Stimulated activated CD8-positive, alpha-beta memory T cell treated with anti-CD3 and anti-CD28 coated beads, Interleukin-12 subunit alpha, Interleukin-12 subunit beta, amount 100 ng/mL, for 24 hours (primary cell): ENCODE results near the gene MRM2.

Source experiments
- DNase-seq: peaks from one replicate; pipeline ENCODE4 v3.0.0-alpha.2; 2020; ENCODE audit errors: extremely low read depth

Gene MRM2

DNA sequence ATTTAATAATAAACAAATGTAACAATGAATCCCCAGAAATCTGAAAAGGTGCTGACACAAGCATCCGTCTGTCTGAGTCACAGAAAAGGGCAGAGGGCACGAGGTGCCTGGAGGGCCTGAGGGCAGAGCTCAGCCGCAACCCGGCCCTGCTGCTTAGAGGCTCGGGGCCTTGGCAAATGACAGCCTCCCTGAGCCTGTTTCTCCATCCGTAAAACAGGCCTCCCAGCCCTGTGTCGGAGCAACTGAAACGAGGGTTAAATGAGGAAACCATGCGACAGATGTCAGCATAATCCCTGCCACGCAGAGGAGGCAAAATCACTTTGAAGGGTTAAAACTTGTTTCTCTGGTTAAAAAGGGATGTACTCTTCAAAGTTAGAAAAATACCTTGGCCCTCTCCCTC is 24.9 kb upstream of the MRM2 start:
- no peak for DNase-seq

DNA sequence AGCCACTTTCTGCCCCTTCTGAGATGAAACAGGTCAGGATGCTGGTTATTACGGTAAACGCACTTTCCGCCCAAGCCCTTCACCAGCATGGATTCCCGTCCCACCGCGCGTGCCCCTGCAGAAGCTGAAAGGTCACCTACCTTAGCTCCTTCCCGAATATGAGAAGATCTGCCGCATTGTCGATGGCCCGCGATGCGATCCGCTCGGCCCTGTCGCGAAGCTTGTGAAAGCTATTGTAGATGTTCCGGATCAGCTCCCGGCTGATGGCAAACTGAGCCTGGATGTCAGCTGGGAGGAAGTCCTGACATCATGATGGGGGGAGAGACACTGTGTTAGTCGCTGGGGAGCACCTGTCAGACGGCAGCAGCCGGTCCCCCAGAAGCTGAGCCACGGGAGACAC is 22.2 kb upstream of the MRM2 start:
- DNase-seq: no peak

DNA sequence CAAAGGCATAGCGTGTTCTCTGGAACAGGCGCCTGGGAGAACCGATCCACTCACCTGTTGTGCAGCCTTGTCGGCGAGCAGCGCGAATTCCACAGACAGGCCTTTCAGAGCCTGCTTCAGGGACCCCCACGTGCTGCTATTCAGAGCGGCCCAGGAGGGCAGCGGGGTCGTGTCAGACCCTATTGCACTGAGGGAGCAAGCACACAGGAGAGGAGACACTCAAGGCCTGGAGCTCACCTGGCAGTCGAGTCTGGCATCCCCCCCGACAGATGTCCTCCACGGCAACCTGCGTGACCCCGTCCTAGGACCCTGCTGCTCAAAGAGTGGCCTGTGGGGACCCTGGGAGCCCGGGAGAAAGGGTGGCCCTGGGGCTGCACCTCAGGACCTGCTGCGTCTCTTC is 21.2 kb upstream of the MRM2 start:
- DNase-seq: no peak

DNA sequence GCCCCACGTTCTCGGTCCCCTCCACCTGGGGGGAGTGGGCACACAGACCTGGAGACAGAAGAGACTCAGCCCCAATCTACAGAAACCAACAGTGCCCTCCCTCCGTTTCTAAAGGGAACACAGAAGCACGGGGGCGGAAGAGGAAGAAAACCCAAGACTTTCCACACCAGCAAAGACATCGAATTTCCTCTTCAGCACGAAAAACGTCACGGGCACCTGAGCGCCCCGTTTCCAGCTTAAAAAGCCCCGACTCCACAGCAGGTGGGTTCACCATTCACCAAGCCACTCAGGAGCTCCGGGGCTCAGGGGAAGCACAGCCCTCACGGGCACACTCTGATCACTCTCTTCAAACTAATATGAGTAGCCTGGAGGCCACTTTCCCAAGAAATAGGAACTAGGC is 19.6 kb upstream of the MRM2 start:
- DNase-seq: no peak

DNA sequence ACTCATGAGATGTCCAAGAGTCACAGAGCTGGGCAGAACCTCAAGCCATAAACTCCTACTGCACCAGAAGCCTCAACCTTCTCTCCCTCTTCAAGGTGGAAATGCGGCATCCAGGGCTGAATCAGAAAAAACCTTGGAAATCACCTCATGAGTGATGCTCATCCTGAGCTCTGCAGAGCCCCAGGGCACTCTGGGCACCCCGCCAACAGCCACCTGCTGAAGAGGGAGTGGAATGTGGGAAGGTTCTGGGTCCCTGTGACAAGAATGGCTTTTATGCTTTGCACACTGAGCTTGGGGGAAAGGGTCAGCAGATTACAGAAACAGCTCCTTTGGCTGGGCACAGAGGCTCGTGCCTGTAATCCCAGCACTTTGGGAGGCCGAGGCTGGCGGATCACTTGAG is 18.8 kb upstream of the MRM2 start:
- no peak for DNase-seq

DNA sequence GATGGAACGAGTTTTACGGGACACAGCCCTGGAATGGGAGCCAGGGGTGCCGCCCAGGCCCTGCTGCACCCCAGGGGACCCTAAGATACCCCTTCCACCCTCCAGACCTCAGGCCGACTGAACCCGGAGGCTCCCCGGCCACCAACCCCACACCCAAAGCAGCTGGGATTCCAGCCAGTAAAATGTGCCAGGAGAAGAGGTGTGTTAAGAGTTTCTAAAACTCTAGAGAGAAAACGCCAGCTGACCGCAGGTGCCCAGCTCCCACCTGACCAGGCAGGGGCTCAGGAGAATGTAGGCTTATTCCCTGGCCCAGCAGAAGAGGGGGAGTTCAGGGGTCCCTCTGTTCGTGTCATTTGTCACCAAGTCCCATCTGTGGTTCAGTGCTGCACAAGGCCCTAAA is 17.5 kb upstream of the MRM2 start:
- no peak for DNase-seq

DNA sequence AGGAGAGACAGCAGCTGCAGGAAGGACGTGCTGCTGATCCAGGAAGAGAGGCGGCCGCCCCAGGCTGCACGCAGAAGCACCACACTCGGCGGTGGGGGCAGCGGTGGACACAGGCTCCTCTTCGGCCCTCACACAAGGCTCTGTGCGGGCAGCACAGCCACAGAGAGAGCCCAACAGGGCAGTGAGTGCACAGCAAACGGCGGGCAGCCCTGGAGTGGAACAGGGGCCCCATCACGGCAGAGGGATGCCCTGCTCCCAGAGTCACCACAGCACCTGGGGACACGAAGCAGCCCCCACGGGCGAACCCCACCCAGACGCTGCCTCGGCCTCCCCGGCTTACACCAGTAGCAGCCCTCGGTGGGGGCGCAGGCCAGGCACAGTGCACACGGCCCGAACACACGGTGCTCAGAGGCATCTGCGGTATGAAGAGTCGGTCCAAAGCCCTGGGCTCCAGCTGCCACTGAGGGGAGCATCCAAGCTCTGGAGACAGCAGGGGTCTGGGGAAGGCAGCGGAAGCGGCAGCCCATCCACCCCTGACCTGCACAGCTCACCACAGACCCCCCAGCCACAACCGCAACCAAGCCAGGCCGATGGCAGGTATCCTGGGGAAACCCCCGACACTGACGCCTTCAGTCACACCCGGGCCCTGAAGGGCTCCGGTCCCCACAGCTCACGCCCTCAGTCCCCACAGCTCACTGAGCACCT is 16.8 kb upstream of the MRM2 start:
- no peak for DNase-seq

DNA sequence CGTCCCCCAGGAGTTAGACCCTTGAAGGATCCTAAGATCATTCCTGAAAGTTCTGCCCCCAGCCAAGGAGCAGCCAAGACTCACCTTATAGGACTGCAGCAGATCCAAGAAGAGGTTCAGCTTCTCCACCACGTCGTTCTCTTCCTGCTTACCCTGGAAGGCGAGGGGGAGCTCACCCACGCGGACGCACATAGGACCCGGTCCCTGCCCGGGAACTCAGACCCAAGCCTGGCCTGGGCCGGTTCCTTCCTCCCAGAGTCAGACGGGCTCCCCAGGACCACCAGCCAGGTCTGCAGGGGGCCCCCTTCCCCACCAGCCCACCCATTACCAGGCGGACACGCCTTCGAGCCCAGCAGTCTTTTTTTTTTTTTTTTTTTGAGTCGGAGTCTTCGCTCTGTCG is 15.6 kb upstream of the MRM2 start:
- DNase-seq: no peak

DNA sequence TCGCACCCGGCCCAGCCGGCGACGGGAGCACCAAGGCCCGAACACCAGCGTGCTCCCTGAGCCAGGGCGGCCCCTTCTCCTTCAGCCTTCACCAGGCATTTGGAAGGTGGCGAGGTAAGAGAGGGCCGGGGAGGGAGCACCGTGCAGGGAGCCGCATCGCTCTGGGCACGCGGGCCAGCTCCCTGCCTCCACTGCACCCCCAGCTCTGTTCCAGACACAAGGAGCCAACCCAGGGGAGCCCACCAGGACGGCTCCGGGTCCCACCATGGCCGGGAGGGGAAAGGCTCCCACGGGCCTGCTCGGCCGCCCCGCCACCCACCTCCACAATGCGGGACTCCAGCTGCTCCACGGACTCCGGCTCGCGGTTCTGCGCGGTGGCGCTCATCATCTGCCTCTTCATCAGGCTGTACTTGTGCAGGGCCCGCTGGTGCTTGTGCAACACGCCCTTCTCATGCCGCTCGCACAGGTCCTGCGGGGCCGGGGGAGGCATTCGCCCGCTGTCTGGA is 15.1 kb upstream of the MRM2 start:
- no peak for DNase-seq

DNA sequence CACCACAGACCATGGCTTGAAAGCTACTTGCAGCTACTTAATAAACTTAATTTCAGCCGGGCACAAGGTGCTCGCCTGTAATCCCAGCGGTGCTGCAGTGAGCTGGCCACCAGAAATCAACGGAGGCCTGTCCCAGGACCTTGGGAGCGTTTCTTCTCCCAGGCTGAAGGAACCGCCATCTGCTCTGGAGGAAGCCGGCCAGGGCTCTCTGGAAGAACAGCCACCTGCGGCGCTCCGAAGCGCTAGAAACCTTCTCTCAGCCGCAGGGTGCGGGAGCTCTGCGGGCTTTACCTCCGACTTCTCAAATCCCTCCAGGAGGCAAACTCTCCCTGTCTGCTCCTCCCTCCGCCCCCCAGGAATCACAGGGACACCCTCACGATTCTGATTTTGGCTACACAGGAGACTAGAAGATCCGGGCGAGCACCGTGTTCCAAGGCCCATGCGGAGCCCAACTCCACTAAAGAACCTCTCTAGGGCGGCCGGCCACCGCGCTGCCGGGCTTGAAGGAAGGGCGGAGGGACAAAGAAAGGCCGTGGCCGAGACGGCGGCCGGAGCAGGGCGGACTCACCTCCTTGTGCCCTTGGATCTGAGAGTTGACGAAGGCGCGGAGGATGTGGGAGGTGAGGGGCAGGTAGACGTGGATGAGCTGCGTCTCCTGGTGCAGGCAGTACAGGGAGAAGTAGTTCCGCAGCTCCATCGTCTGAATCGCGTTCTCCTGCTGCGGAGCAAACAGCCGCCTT is 14.5 kb upstream of the MRM2 start:
- no peak for DNase-seq

DNA sequence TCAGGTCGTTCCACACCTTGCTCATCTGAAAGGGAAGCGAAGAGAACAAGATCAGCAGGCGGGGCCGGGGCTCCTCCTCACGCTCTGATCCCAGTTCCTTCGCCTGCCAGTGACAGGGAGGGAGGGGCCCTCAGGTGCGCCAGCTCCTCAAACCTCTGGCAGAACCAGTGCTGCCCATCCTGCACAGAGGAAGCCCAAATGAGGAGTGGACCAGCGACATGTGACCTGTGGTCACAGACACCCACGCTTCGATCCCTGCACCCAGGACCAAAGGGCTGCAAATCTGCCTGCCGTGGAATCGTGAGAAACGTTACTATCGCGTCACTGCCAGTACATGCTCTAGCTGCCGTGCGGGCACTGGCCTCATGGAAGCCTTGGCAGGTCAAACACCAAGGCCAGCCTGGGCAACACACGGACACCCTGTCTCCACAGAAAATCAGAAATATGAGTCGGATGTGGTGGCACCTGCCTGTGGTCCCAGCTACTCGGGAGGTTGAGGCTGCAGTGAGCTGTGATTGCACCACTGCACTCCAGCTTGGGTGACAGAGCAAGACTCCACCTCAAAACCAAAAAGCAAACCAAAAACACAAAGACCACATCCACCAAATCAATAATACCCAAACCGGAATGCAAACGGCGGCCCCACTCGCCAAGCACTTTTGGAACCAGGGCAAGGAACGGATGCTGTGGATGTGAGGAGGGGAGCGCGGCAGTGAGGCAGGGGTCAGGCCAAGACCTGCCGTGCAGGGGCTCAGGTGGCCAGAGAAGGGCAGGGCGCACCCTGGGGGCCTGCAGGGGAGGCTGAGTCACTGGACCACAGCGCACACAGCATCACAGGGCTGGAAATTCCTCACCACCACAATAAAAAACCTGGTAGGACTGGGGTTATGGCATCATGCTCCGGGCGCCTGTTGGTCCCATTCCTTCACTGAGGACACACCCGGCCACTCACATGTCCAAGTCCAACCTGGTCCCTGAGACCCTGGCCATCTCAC is 13.4 kb upstream of the MRM2 start:
- DNase-seq: no peak

DNA sequence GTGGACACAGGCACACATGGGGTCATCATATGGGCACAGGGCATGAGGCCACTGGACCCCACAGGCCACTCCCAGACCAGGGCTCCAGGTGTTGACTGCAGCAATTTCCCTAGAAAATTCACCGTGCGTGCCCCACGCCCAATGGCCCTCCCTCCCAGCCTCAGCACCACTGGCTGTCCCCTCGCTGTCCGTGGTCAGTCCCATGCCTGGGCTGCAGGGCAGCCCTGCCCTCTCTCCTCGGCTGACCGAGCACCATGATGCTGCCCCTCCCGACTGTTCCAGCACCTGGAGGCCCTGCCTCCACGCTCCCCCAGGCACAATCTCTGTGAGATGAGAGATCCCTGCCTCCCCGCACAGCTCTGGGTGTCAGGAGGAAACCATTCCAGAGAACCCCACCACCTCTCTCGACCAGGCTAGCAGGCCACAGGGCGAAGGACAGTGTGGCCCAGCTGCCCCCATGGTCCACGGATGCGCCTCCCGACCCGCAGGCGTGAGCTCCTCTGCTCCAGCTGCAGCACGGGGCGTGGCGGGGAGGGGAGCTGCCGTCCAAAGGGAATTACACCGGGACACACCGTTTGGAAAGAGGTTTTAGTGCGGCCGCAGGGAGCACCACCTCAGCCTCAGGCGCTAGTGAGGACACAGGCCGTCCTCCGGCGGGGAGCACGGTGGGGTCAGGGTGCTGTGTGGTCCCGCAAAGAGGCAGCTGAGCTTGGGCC is 12.6 kb upstream of the MRM2 start:
- DNase-seq: no peak

DNA sequence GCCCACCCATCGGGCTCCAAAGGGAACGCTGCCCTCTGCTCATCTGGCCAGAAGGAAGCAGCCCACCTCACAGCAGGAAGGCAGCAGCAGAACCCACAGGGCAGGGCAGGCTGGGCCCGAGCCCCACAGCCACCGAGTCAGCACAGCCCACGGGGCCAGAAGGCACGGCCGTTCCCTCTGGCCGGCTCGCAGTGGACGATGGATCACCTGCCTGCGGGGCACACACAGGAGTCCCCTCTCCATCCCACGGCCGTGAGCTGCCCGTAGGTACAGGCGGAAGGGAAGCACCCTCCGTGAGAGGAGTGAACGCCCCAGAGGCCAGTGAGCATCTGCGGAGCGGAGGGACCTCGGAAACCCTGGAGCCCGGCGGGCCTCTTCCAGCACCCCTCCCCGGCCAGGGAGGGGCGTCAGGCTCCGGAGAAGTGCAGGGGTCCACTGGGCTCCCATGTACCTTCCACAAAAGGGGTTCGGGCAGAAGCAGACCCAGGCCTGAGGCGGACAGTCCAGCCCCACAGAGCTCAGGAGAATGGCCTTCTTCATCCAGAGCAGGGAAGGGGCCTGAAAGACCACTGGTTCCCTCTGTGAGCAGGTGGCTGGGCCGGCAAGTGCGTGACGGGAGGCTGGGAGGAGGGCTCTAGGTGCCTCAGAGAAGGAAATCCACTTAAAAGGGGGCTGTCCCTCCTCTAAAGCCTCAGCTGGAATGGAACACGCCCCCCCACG is 11.7 kb upstream of the MRM2 start:
- no peak for DNase-seq

DNA sequence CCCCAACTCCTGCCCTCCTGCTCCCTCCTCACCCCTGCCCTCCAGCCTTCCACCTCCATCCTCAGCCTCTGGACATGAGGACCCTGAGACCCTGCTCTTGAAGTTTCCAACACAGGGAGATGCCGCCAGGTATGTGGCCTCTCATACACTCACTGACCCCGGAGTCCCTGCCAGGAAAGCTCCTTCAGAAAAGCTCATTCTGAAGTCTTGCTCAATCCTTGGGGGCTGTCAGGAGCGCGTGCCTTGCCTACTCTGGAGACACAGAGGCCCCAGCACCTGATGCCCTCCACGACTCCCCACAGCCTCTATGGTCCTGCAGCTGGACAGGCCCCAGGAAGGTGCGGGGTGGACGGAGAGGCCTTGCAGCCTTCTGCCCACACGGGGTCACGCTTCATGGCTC is 11.0 kb upstream of the MRM2 start:
- no peak for DNase-seq

DNA sequence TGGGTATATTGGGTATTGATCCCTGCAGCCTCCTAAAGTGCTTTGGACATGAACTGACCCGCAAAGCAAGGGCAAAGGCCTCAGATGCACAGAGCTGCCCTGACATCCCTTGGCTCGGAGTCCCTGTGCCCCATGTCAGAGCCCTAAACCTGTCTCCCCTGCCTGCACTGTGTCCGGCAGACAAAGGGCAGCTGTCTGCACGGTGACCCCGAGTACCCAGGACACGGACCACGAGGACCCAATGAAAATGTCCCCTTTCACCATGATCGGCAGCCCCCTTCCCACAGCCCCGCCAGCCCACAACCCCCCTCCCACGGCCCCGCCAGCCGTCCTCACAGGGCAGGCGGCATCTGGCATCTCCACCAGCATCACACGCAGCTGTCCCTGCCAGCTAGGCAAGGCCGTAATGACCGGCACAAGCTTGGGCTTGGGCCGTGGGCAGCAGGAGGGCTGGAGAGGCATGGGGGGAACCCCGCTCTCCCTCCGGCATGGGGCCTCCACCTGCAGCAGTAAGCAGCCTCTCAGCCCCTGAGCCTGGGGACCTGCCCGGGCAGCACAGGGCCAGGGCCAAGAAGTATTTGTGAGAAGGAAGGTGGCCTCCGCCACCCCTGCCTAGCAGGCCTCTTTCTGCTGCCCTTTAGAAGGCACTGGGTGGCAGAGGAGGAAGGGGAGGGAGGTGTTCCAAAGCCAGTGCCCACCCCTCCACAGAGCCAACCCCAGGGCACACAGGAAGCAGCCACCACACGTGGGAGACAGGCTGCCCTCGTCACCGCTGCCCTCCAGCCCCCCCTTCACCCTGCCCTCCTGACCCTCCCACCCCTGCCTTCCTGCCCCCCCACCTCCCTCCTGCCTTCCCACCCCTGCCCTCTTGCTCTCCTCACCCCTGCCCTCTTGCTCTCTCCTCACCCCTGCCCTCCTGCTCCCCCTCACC is 10.1 kb upstream of the MRM2 start:
- no peak for DNase-seq

DNA sequence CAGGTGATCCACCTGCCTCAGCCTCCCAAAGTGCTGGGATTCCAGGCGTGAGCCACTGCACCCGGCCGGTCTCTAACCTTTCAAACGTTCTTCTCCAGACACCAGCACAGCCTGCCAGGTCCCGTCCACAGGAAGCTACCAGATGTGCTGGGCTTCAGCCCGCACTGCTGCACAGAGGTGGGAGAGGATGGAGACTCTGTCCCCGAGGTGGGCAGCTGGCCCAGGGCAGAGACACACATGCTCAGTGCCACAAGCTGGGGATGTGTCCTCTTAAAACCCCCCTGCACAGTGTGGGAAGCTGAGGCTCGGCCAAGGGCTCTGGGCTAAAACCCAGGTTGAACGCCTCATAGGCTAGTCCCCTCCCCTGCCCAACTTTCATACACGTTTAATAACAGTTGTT is 9.4 kb upstream of the MRM2 start:
- no peak for DNase-seq

DNA sequence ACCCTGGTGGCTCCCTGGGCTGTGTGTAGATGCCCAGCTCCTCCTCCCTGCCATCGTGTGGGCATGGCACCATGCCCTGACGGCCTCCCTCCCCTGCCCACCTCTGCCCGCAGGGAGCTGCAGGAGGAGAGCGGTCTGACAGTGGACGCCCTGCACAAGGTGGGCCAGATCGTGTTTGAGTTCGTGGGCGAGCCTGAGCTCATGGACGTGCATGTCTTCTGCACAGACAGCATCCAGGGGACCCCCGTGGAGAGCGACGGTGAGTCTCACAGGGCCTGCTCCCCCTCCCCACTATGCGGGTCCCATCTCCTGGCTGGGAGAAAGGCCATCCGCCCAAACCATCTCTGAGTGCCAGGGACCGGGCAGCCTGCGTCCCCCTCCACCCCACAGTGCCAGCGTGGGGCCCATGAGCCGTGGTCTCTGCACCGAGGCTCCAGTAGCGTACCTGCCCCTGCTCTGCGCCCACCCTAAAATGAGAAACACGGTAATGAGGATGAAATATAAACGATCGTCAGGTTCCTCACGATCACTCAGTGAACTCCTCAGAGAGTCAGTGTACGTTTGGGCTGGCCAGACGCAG is 7.8 kb upstream of the MRM2 start:
- DNase-seq: no peak

DNA sequence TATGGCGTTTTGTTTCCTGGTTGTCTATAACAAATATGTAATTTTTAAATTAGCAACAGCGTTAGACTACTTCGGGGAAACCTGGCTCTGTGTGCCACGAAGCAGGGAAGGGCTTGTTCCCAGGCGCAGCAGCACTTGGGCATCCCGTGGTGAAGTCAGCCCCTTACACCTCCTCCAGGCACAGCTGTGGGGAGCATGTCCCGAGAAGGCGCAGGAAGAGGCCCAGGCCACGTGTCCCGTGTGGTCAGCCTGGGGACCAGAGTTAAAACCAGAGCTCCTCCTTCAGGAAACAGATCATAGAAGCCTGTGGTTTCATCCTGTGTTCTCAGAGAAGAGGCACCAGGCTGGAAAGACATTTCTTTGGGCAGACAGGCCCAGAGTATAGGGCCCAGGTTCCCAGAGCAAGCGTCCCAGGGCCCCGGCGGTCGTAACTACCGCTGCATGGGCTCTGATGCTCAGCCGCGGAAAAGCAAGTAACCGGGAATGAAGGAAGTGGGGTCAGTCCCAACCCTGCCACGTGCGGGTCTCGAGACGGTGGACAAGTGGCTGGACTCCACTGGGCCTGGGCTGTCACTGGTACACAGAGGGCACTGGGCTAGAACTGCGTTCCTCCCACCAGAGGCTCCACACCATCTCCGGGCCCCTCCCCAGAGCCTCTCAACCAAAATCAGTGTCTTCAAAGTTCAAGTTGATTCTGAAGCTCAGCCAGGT is 7.1 kb upstream of the MRM2 start:
- no peak for DNase-seq
